Activated naive CD4-positive, alpha-beta T cell treated with anti-CD3 and anti-CD28 coated beads, Interleukin-2, amount 50 U/mL, for 24 hours (primary cell): ENCODE data around the gene SNED1.
A peak's percentile ranks its signal among the peaks of the same experiment; 100 is the strongest.

Experiments
- H3K27ac Mint-ChIP-seq: one replicate; pipeline ENCODE4 v1.8.0; 2021; ENCODE audit warnings: mild to moderate bottlenecking, mixed read lengths
- H3K27me3 Mint-ChIP-seq: one replicate; pipeline ENCODE4 v1.8.0; 2021; ENCODE audit warnings: mixed read lengths
- H3K36me3 Mint-ChIP-seq: one replicate; pipeline ENCODE4 v1.8.0; 2021; ENCODE audit warnings: mixed read lengths
- H3K4me1 Mint-ChIP-seq: one replicate; pipeline ENCODE4 v1.8.0; 2021; ENCODE audit warnings: mixed read lengths
- H3K4me3 Mint-ChIP-seq: one replicate; pipeline ENCODE4 v1.8.0; 2021; ENCODE audit warnings: mild to moderate bottlenecking, mixed read lengths
- H3K9me3 Mint-ChIP-seq: one replicate; pipeline ENCODE4 v1.8.0; 2021; ENCODE audit warnings: mixed read lengths

SNED1 gene

DNA sequence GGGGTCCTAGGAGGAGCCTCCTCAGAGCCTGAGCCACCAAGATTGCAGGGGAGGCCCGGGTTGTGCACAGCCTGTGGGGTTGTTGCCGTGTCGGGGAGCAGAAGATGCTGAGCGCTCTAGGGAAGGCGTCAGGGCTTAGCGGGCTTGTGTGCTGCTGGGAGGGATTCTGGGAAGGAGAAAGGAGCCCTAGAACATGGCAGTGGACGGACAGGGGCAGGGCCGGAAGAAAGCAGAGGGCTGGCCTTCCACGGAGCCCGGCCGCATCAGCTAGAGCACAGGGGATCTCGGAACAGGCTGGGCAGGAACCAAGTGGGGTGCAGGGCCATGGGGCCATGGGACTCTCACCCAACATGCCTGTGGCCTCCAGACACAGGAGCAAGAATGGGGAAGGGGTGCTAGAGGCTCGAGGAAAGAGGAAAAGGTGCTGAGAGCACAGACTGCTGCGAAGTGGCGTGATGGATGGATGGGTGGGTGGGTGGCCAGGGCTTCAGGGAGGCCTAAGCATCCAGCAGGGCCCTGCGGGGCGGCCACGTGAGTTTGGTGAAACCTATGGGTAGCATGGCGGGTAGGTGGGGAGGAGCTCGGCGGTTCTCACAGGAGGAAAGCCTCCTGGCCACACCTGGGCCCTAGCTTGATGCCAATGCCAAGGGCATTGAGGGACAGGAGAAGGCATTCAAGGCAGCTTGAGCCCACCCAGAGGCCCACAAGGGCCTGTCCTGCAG, 67.9 kb downstream of the SNED1 start:
- no peaks in the 10 kb centered on the region for H3K4me1 Mint-ChIP-seq
- H3K27me3 Mint-ChIP-seq = no peaks in the 10 kb centered on the region
- H3K36me3 Mint-ChIP-seq = no peaks in the 10 kb centered on the region
- no peak overlapping the region for H3K4me3 Mint-ChIP-seq
- H3K27ac Mint-ChIP-seq = no peak overlapping the region
- H3K9me3 Mint-ChIP-seq = no peaks in the 10 kb centered on the region

DNA sequence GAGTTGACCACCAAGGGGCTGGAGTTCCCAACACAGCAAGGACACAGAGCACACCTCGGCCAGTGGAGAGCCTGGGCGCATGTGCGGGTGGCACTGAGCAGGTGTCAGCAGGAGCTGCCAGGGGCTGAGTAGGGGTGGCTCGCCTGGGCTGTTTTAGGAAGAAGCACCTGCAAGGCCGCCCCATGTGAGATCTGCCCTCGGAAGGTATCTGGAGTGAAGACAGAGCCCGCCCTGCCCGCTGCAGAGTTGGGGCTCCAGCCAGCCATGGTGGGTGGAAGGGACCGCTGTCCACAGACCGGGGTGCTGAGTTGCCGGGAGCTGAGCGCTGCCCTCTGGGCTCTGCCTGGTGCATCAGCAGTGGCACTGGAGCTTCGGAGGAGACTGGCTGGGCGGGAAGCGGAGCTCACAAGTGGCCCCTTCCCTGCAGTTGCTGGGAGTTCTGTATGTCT, 68.5 kb downstream of the SNED1 start:
- no peaks in the 10 kb centered on the region for H3K36me3 Mint-ChIP-seq
- no peak overlapping the region for H3K4me3 Mint-ChIP-seq
- H3K27ac Mint-ChIP-seq = no peak overlapping the region
- no peaks in the 10 kb centered on the region for H3K27me3 Mint-ChIP-seq
- no peaks in the 10 kb centered on the region for H3K4me1 Mint-ChIP-seq
- no peaks in the 10 kb centered on the region for H3K9me3 Mint-ChIP-seq

DNA sequence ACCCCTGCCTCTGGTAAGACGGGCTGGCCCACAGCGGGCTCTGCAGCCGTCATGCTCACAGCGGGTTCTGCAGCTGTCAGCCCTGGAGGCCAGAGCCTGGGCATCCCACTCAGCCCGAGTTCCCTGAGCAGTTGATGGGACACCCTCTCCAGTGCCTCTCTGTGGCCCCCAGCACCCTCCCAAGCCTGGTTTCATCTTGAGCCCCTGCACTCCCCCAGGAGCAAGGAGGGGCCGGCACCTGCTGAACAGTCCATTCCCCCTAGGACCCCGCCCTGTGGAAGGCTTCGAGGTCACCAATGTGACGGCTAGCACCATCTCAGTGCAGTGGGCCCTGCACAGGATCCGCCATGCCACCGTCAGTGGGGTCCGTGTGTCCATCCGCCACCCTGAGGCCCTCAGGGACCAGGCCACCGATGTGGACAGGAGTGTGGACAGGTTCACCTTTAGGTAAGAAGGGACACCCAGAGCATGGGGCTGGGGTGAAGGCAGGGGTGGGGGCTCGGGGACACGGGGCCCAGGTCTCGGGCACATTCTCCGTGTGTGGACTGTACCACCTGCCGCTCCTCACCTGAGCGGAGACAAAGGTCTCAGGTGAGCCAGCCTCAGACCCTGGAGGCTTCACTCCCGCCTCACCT, 69.2 kb downstream of the SNED1 start:
- Mint-ChIP-seq H3K36me3 (no peaks in the 10 kb centered on the region), H3K9me3 (no peaks in the 10 kb centered on the region), H3K4me1 (no peaks in the 10 kb centered on the region), H3K27ac (no peak overlapping the region), H3K27me3 (no peaks in the 10 kb centered on the region), H3K4me3 (no peak overlapping the region)

DNA sequence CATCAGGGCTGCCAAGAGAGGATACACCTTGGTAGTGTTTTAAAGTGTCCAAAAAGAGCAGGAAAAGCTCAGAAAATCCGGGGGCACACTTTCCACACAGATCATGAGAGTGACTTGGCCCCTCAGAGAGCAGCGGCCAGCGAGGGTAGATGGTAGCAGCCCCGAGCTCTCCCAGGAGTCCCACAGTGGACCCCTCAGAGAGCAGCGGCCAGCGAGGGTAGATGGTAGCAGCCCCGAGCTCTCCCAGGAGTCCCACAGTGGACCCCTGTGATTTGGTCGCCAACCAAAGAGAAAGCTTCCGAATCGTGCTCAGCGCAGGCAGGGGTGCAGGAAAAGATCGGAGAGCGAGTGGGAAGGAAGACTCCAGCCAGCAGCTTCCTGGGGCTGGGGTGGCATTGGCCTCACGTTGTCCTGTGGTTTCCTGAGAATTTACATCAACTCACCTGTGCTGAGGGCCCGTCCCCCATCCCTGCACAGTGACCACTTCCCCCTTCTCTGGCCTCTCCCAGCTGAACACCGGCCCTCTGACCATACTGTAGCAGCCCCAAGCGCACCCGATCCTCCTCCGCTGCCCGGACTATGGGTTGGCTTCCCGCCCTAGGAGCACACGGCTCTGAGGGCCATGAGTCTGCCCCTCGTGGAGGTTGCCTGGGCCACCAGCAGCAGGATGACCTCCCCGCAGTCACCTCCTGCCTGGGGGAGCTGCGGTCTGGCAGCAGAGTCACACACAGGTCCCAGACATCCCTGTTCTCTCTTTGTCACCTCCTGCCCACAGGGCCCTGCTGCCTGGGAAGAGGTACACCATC, 69.9 kb downstream of the SNED1 start:
- Mint-ChIP-seq H3K4me3 (no peak overlapping the region), H3K9me3 (no peaks in the 10 kb centered on the region), H3K4me1 (no peaks in the 10 kb centered on the region), H3K27ac (no peak overlapping the region), H3K27me3 (no peaks in the 10 kb centered on the region), H3K36me3 (no peaks in the 10 kb centered on the region)

DNA sequence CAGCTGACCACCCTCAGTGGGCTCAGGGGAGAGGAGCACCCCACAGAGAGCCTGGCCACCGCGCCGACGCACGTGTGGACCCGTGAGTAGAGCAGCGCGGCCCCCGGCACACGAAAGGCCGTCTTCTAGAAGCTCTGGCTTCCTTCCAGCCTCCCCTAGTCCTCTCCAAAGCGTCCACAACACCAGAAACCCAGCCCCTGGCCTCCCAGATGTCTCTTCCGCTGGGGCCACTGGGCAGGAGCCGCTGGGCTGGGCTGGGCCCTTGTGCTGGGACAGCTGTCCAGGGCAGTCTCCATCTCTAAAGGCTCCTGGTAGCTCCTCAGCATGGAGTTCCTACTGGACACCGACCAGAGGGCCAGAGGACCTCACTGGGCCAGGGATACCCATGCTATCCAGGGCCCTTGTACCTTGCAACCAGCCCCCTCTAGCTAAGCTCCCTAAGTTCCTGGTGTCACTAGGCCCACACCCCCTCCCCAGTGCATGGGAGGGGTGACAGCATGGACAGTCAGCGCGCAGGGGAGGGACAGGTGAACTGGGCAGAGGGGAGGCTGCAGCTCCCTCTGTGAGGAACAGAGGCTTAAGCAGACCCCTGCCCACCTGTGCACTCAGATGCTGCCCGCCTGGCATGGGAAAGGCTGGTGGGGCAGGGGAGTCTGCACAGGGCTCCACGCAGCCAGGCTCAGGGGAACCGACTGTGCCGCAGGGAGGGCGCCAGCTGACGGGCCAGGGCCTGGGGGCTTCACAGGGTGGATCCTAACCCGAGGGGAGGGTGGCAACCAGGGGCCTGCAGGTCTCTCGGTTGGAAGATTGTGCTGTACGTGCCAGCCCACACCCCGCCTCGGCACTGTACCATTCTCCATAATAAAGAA, 70.8 kb downstream of the SNED1 start:
- Mint-ChIP-seq H3K4me1 (no peaks in the 10 kb centered on the region), H3K36me3 (no peaks in the 10 kb centered on the region), H3K27ac (no peak overlapping the region), H3K4me3 (no peak overlapping the region), H3K27me3 (no peaks in the 10 kb centered on the region), H3K9me3 (no peaks in the 10 kb centered on the region)

DNA sequence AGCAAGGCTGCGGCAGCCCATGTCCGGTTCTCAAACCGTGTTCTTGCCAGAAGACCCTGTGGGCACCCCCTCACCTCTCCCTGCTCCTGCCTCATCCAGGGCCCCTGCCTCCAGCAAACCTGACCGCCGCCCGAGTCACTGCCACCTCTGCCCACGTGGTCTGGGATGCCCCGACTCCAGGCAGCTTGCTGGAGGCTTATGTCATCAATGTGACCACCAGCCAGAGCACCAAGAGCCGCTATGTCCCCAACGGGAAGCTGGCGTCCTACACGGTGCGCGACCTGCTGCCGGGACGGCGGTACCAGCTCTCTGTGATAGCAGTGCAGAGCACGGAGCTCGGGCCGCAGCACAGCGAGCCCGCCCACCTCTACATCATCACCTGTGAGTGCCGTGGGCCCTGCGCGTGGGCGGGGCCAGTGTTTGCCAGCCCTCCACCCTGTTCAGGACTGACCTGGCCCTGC, 71.4 kb downstream of the SNED1 start:
- Mint-ChIP-seq H3K36me3 (no peaks in the 10 kb centered on the region), H3K4me3 (no peak overlapping the region), H3K9me3 (no peaks in the 10 kb centered on the region), H3K27me3 (no peaks in the 10 kb centered on the region), H3K27ac (no peak overlapping the region), H3K4me1 (no peaks in the 10 kb centered on the region)

DNA sequence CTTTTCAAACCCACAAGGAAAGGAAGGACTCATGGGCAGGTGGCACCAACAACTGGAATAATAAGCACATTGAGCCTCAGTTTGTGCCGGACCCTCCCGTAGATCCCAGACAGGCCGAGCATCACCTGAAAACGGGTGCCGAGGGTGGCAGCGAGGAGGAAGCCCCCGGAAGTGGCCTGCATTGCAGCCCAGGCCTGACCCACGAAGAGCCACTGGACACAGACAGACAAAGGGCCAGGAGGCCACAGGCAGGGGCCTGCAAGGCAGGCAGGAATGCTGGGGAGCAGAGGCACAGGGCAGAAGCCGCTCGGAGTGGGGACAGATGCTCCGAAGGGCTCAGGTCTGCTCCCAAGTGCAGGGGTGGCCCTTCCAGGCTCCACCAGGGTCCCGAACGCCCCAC, 71.9 kb downstream of the SNED1 start:
- Mint-ChIP-seq H3K27ac (no peak overlapping the region), H3K4me3 (no peak overlapping the region), H3K36me3 (no peaks in the 10 kb centered on the region), H3K27me3 (no peaks in the 10 kb centered on the region), H3K4me1 (no peaks in the 10 kb centered on the region), H3K9me3 (no peaks in the 10 kb centered on the region)

DNA sequence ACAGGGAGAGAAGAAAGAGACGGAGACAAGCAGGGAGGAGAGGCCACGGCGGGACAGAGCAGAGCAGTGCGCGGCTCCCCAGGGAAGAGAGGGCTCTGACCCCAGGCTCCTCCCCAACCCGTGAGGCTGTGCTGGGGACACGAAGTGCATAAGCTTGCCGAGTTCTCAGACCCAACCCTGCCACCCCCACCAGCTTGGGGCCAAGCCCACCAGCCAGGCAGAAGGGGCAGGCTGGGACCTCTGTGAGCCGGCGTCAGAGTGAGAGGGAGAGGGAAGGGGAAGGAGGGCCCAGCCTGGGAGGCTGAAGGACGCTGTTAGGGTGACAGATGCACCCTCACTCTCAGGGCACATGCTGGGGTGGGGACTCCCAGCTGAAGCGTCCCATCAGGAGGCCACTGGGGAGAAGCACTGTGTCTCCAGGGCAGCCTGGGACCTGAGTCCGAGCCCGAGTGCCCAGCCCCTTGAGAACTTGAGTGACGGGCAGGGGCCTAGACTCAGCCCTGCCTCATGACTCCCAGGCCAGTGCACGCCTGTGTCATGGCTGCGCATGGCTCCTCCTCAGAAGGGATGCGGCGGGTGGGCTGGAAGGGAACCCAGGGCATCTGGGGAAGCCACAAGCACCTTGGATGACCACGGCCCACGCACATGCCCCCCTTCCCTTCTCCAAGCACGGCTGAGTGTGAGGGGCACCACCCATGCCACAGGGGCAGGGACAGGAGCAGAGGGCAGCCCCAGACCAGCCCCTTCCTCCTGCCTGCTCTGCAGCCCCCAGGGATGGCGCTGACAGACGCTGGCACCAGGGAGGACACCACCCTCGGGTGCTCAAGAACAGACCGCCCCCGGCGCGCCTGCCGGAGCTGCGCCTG, 72.6 kb downstream of the SNED1 start:
- Mint-ChIP-seq H3K4me1 (no peaks in the 10 kb centered on the region), H3K27me3 (no peaks in the 10 kb centered on the region), H3K4me3 (no peak overlapping the region), H3K36me3 (peaks cover 3% of the 10 kb centered on the region), H3K9me3 (no peaks in the 10 kb centered on the region), H3K27ac (no peak overlapping the region)

DNA sequence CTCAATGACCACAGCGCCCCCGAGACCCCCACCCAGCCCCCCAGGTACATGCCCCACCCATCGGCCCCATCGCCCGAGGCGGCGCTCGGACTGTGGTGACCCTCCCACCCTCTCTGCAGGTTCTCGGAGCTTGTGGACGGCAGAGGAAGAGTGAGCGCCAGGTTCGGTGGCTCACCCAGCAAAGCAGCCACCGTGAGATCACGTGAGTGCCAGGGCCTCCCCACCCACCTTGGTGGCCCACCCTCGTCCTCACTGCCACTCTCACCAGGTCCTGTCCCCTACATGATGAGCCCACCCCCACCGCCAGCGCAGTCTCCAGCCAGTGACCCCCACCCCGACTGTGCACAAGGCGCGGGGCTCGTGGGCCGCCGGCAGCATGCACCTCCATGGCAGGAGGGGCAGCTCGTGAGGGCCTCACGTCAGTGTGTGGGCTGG, 73.3 kb downstream of the SNED1 start:
- H3K27me3 Mint-ChIP-seq = no peaks in the 10 kb centered on the region
- no peaks in the 10 kb centered on the region for H3K4me1 Mint-ChIP-seq
- peaks cover 4% of the 10 kb centered on the region for H3K36me3 Mint-ChIP-seq
- H3K4me3 Mint-ChIP-seq = no peak overlapping the region
- H3K9me3 Mint-ChIP-seq = no peaks in the 10 kb centered on the region
- H3K27ac Mint-ChIP-seq = no peak overlapping the region

DNA sequence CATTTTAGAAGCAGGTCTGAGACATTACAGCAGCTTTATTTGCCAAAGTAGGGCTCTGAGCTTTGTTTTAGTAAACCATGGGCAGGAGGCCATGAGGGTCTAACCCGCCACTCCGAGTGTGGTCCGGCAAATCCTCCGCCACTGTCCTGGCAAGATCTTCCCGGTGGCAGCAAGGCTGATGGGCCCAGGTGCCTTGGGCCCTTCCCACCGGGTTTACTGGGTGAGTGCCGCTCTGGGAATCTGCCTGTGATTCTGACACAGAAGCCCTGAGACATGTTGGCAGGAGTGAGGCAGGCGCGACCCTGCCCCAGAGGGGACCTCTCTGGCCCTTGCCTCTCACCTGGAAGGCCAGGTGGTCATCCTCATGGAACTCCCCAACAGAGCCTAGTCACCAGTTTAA, 73.7 kb downstream of the SNED1 start:
- H3K36me3 Mint-ChIP-seq = peaks cover 4% of the 10 kb centered on the region
- no peak overlapping the region for H3K4me3 Mint-ChIP-seq
- H3K4me1 Mint-ChIP-seq = no peaks in the 10 kb centered on the region
- no peak overlapping the region for H3K27ac Mint-ChIP-seq
- no peaks in the 10 kb centered on the region for H3K27me3 Mint-ChIP-seq
- no peaks in the 10 kb centered on the region for H3K9me3 Mint-ChIP-seq

DNA sequence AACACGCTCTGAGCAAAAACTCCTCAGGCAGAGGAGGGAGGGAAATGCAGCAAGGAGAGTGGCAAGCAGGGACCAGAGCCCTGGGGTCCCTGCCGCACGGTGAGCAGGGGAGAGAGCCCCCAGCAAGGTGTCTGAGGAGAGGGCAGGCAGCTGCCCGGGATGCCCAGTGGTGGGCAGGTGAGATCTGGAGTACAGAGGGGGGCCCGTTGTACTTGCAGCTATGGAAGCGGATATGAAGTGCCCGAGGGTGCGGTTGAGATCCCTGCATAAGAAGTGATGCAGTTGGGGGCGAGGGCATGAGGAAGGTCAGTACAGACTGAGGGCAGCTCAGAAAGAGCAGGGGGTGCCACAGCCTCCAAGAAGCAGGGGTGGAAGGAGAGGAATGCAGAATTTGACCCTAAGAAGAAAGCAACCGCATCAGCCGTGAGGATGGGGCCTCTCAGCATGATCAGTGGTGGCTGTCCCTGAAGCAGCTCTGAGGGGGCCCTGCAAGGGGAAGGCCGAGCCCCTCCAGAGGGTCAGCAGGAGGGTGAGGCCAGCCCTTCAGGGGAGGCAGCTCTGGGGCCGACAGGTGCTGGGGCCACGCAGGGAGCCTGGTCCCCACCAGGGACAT, 74.2 kb downstream of the SNED1 start:
- Mint-ChIP-seq H3K36me3 (peaks cover 4% of the 10 kb centered on the region), H3K4me1 (no peaks in the 10 kb centered on the region), H3K4me3 (no peak overlapping the region), H3K27me3 (no peaks in the 10 kb centered on the region), H3K9me3 (no peaks in the 10 kb centered on the region), H3K27ac (no peak overlapping the region)

DNA sequence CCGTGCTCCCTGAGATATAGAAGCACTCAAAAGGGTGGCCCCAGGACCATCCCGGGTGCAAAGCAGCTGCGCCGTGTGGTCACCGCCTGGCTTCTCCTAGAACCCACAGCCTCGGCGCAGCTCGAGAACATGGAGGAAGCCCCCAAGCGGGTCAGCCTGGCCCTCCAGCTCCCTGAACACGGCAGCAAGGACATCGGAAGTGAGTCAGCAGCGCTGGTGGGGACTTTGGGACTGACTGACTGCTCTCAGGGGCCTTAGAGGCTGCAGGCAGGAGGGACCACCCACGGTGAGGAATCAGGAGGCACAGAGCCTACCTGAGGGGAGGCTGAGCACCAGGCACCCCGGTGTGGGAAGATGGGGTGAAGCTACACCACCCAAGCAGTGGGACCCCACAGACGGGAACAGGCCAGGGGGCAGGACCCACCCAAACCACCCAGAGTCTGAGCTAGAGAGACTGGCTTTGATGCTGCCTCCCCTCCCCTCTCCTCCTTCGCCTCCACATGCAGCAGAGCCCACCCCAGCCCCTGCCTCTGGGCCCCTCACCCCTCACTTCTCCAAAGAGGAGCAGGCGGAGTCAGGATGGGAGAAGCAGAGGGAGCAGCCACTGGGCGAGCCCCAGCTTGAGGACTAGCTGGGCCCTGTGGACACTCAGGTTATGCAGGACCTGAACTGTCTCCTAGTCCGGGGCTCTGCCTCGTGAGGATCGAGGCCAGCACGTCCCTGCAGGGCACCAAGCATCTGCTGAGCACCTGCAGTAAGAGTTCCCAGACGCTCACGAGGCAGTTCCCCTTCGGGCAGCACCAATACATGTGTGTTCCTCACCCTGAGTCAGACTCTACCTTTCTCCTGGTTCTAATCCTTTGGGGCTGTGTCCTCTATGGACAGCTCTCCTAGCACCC, 75.0 kb downstream of the SNED1 start:
- H3K27me3 Mint-ChIP-seq = no peaks in the 10 kb centered on the region
- H3K4me1 Mint-ChIP-seq = peaks cover 3% of the 10 kb centered on the region
- H3K36me3 Mint-ChIP-seq = peaks cover 4% of the 10 kb centered on the region
- no peak overlapping the region for H3K4me3 Mint-ChIP-seq
- peak overlapping the region; percentile 12 for H3K27ac Mint-ChIP-seq
- no peaks in the 10 kb centered on the region for H3K9me3 Mint-ChIP-seq

DNA sequence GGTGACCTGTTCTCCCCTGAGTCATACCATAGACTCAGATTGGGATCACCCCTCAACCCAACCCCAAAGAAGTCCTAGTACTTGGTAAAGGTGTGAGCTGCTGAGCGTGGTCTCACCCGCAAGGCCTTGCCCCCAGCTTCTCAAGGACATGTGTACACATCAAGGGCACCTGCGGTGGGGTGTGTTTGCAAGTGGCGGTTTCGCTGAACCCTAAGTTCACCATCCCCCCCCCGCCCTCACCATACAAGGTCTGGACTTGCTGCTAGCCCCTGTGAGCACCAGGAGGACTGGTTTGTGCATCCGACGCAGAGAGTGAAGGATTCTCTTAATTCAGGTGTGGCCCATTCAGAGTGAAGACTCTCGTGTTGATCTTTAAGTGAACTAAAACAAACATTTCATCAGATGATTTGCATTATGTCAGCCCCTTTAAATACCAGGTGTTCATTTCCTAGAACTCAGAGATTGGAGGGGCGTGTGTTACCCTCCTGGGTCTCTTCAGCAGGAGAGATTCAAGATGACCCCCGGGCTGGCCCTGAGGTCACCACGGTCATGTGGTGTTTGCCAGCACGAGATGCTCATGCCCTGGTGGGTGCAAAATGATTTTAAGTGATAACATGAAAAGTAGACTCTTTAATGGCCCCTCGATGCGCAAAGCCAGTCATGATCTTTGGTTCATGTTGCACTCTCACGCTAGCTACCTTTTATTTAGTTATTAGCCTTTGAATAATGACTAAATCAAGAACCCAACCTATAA, 75.8 kb downstream of the SNED1 start:
- Mint-ChIP-seq H3K4me3 (no peak overlapping the region), H3K27ac (no peak overlapping the region), H3K36me3 (peaks cover 4% of the 10 kb centered on the region), H3K4me1 (peaks cover 4% of the 10 kb centered on the region), H3K9me3 (no peaks in the 10 kb centered on the region), H3K27me3 (no peaks in the 10 kb centered on the region)
